GM23338 (cell line): ENCODE data around the gene PDE1C. TPM values are rescaled to one million over a fixed set of nuclear protein-coding genes. Genes with fewer than 3 reads are reported as not detected.

ENCODE experiments used
- ATAC-seq: fragments of 200-7000 bp; cut with Tn5 transposase; 3 replicates; pipeline ENCODE4 v1.9.1; 2020
- DNase-seq: peaks from one replicate; pipeline ENCODE4 v3.0.0-alpha.2; 2015; ENCODE audit warnings: low spot score
- H2AFZ ChIP-seq: fragments of 200-600 bp; sonication (generic); 2 replicates; pipeline ENCODE4 v1.8.0; 2016; ENCODE audit warnings: antibody characterized with exemption, mild to moderate bottlenecking, moderate library complexity
- H3F3A ChIP-seq: fragments of 200-600 bp; sonication (generic); replicated peaks from 2 replicates; pipeline ENCODE4 v1.8.0; 2017; ENCODE audit warnings: antibody characterized with exemption, mixed run types, low read depth
- H3K27ac ChIP-seq: fragments of 200-600 bp; sonication (generic); 2 replicates; pipeline ENCODE4 v1.6.1; 2016; ENCODE audit warnings: low read depth
- H3K27me3 ChIP-seq: fragments of 200-600 bp; sonication (generic); 2 replicates; pipeline ENCODE4 v1.8.0; 2016; ENCODE audit warnings: mild to moderate bottlenecking, mixed run types, moderate library complexity; ENCODE audit not compliant: insufficient read depth
- H3K36me3 ChIP-seq: fragments of 200-600 bp; sonication (generic); 2 replicates; pipeline ENCODE4 v1.8.0; 2016; ENCODE audit warnings: mild to moderate bottlenecking; ENCODE audit not compliant: insufficient read depth
- H3K4me1 ChIP-seq: fragments of 200-600 bp; sonication (generic); 2 replicates; pipeline ENCODE4 v1.8.0; 2016; ENCODE audit warnings: mild to moderate bottlenecking, moderate library complexity; ENCODE audit not compliant: insufficient read depth
- H3K4me2 ChIP-seq: fragments of 200-600 bp; sonication (generic); 2 replicates; pipeline ENCODE4 v1.7.1; 2017; ENCODE audit warnings: mixed run types
- H3K4me3 ChIP-seq: fragments of 200-600 bp; sonication (generic); 2 replicates; pipeline ENCODE4 v1.6.1; 2016; ENCODE audit warnings: mixed run types
- H3K79me2 ChIP-seq: fragments of 200-600 bp; sonication (generic); replicated peaks from 2 replicates; pipeline ENCODE4 v1.8.0; 2017; ENCODE audit warnings: mild to moderate bottlenecking; ENCODE audit not compliant: insufficient read depth
- H3K9me2 ChIP-seq: fragments of 200-600 bp; sonication (generic); 2 replicates; pipeline ENCODE4 v1.8.0; 2017; ENCODE audit not compliant: insufficient read depth
- H4K20me1 ChIP-seq: fragments of 200-600 bp; sonication (generic); replicated peaks from 2 replicates; pipeline ENCODE4 v1.8.0; 2017; ENCODE audit warnings: mild to moderate bottlenecking; ENCODE audit not compliant: insufficient read depth
- H3K27ac Mint-ChIP-seq: 2 replicates; pipeline ENCODE4 v1.8.0; 2020; ENCODE audit warnings: inconsistent platforms, mild to moderate bottlenecking, moderate library complexity, mixed read lengths
- H3K27me3 Mint-ChIP-seq: 3 replicates; pipeline ENCODE4 v1.8.0; 2022; ENCODE audit warnings: low read depth, mild to moderate bottlenecking, moderate library complexity, mixed read lengths, inconsistent platforms; ENCODE audit not compliant: insufficient read depth, poor library complexity
- H3K36me3 Mint-ChIP-seq: 3 replicates; pipeline ENCODE4 v1.8.0; 2021; ENCODE audit warnings: low read depth, mild to moderate bottlenecking, inconsistent platforms, moderate library complexity, mixed read lengths
- H3K4me1 Mint-ChIP-seq: 3 replicates; pipeline ENCODE4 v1.8.0; 2020; ENCODE audit warnings: mild to moderate bottlenecking, inconsistent platforms, mixed read lengths
- H3K4me3 Mint-ChIP-seq: 3 replicates; pipeline ENCODE4 v1.8.0; 2021; ENCODE audit warnings: moderate library complexity, mild to moderate bottlenecking, inconsistent platforms, mixed read lengths
- H3K9me3 Mint-ChIP-seq: 3 replicates; pipeline ENCODE4 v1.8.0; 2020; ENCODE audit warnings: moderate library complexity, mild to moderate bottlenecking, inconsistent platforms, mixed read lengths
- CREB1 ChIP-seq: fragments of 250-450 bp; sonication (Bioruptor Pico); IDR thresholded peaks from 2 replicates; pipeline ENCODE4 v1.5.0; 2020; ENCODE audit warnings: low read depth, mild to moderate bottlenecking, moderate library complexity
- EZH2 ChIP-seq: fragments of 200-600 bp; sonication (generic); IDR thresholded peaks from one replicate; pipeline ENCODE4 v1.8.0; 2017; ENCODE audit warnings: antibody characterized with exemption, mild to moderate bottlenecking, low read depth; ENCODE audit not compliant: unreplicated experiment
- NANOG ChIP-seq: IDR thresholded peaks from 2 replicates; pipeline ENCODE4 v1.6.1; 2016; ENCODE audit warnings: antibody characterized with exemption, borderline replicate concordance
- POLR2AphosphoS5 ChIP-seq: IDR thresholded peaks from 2 replicates; pipeline ENCODE4 v1.6.1; 2016; ENCODE audit warnings: antibody characterized with exemption, low read depth
- ZNF114 ChIP-seq: fragments of 250-450 bp; sonication (Bioruptor Pico); IDR thresholded peaks from 2 replicates; pipeline ENCODE4 v1.5.0; 2020; ENCODE audit warnings: mild to moderate bottlenecking, moderate library complexity
- polyA plus RNA-seq: library from polyadenylated mRNA; unstranded; fragments of >200 nt; fragmentation: Nextera tagmentation; extraction: Ambion mirVana; gene quantifications from 2 replicates; pipeline ENCODE4 v1.2.1, GENCODE V29; 2016
- total RNA-seq: library from RNA; depleted of rRNA; stranded (reverse); fragments of >200 nt; shearing (Covaris generic); gene quantifications from 2 replicates; pipeline ENCODE4 v1.2.3, GENCODE V29; 2014
- TF ChIP-seq, protein P1 (sequence below): fragments of 250-450 bp; sonication (Bioruptor Pico); IDR thresholded peaks from 2 replicates; pipeline ENCODE4 v1.5.0; 2020; ENCODE audit warnings: mild to moderate bottlenecking, moderate library complexity
- TF ChIP-seq, protein P2 (sequence below), 2 experiments: fragments of 200-600 bp in 1 of 2; sonication (generic) in 1 of 2; conservative IDR thresholded peaks; 2 replicates each; pipeline versions ENCODE4 v1.5.1 to v1.6.1; 2016 to 2017; ENCODE audit warnings: antibody characterized with exemption in 2 of 2, low read depth in 2 of 2, mild to moderate bottlenecking in 2 of 2, moderate library complexity in 1 of 2
- TF ChIP-seq, protein P3 (sequence below): IDR thresholded peaks from one replicate; pipeline ENCODE4 v1.6.1; 2018; ENCODE audit warnings: antibody characterized with exemption; ENCODE audit not compliant: unreplicated experiment

The PDE1C gene
- total and polyA plus RNA-seq, 2 experiments from 2014 or later = 0.28 TPM; not detected in 1

DNA sequence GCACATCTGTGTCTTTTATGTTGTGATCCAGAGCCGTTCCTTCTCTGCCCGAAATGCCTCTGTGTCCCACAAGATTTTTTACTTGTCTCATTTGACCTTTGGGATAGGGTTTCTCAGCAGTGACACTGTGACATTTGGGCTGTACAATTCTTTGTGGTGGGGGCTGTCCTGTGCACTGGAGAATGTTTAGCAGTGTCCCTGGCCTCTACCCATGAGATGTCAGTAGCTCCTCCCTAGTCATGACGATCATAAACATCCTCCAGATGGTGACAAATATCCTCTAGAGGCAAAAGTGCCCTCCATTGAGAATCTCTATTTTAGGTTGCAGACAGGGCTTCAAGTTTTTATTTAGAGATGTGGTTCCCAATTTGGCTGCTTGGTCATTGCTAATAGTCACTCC lies 291.9 kb downstream of the PDE1C start (continued):
- TF ChIP-seq, protein P1, sequence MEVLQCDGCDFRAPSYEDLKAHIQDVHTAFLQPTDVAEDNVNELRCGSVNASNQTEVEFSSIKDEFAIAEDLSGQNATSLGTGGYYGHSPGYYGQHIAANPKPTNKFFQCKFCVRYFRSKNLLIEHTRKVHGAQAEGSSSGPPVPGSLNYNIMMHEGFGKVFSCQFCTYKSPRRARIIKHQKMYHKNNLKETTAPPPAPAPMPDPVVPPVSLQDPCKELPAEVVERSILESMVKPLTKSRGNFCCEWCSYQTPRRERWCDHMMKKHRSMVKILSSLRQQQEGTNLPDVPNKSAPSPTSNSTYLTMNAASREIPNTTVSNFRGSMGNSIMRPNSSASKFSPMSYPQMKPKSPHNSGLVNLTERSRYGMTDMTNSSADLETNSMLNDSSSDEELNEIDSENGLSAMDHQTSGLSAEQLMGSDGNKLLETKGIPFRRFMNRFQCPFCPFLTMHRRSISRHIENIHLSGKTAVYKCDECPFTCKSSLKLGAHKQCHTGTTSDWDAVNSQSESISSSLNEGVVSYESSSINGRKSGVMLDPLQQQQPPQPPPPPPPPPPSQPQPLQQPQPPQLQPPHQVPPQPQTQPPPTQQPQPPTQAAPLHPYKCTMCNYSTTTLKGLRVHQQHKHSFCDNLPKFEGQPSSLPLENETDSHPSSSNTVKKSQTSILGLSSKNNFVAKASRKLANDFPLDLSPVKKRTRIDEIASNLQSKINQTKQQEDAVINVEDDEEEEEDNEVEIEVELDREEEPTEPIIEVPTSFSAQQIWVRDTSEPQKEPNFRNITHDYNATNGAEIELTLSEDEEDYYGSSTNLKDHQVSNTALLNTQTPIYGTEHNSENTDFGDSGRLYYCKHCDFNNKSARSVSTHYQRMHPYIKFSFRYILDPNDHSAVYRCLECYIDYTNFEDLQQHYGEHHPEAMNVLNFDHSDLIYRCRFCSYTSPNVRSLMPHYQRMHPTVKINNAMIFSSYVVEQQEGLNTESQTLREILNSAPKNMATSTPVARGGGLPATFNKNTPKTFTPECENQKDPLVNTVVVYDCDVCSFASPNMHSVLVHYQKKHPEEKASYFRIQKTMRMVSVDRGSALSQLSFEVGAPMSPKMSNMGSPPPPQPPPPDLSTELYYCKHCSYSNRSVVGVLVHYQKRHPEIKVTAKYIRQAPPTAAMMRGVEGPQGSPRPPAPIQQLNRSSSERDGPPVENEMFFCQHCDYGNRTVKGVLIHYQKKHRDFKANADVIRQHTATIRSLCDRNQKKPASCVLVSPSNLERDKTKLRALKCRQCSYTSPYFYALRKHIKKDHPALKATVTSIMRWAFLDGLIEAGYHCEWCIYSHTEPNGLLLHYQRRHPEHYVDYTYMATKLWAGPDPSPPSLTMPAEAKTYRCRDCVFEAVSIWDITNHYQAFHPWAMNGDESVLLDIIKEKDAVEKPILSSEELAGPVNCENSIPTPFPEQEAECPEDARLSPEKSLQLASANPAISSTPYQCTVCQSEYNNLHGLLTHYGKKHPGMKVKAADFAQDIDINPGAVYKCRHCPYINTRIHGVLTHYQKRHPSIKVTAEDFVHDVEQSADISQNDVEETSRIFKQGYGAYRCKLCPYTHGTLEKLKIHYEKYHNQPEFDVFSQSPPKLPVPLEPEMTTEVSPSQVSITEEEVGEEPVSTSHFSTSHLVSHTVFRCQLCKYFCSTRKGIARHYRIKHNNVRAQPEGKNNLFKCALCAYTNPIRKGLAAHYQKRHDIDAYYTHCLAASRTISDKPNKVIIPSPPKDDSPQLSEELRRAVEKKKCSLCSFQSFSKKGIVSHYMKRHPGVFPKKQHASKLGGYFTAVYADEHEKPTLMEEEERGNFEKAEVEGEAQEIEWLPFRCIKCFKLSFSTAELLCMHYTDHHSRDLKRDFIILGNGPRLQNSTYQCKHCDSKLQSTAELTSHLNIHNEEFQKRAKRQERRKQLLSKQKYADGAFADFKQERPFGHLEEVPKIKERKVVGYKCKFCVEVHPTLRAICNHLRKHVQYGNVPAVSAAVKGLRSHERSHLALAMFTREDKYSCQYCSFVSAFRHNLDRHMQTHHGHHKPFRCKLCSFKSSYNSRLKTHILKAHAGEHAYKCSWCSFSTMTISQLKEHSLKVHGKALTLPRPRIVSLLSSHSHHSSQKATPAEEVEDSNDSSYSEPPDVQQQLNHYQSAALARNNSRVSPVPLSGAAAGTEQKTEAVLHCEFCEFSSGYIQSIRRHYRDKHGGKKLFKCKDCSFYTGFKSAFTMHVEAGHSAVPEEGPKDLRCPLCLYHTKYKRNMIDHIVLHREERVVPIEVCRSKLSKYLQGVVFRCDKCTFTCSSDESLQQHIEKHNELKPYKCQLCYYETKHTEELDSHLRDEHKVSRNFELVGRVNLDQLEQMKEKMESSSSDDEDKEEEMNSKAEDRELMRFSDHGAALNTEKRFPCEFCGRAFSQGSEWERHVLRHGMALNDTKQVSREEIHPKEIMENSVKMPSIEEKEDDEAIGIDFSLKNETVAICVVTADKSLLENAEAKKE = no peak
- TF ChIP-seq ZNF114 (CRISPR knock-in tag) = no peak
- TF ChIP-seq POLR2AphosphoS5 = no peak
- TF ChIP-seq EZH2 = no peak
- no peak for TF ChIP-seq CREB1
- no peak for TF ChIP-seq NANOG
- TF ChIP-seq, protein P2, sequence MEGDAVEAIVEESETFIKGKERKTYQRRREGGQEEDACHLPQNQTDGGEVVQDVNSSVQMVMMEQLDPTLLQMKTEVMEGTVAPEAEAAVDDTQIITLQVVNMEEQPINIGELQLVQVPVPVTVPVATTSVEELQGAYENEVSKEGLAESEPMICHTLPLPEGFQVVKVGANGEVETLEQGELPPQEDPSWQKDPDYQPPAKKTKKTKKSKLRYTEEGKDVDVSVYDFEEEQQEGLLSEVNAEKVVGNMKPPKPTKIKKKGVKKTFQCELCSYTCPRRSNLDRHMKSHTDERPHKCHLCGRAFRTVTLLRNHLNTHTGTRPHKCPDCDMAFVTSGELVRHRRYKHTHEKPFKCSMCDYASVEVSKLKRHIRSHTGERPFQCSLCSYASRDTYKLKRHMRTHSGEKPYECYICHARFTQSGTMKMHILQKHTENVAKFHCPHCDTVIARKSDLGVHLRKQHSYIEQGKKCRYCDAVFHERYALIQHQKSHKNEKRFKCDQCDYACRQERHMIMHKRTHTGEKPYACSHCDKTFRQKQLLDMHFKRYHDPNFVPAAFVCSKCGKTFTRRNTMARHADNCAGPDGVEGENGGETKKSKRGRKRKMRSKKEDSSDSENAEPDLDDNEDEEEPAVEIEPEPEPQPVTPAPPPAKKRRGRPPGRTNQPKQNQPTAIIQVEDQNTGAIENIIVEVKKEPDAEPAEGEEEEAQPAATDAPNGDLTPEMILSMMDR (conservative IDR thresholded peaks at IDR 0.05; ENCODE audit: low read depth in 2 of 2) = no peak

DNA sequence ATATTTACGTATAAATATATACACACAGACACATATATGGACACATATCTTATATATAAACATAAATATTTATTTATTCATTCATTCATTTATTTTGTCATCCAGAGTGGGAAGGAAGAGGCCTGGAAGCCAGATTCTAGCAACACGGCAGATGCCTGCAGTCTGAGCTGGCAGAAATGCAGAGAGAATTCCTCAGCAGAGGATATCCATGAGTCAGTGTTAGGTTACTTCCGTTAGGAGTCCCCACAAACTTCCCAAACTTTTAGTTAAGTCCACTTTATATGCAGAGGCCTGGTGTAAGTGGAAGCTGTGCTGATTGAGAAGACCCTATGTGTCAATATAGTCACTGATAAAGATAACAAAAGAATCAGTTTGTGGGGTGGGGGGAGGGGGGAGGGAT lies 293.6 kb downstream of the PDE1C start:
- Histone ChIP-seq H3K4me2 (no peak overlapping the region), H3K79me2 (no peaks in the 10 kb centered on the region), H2AFZ (no peak overlapping the region), H3K27ac (no peak overlapping the region), H3F3A (no peaks in the 10 kb centered on the region), H3K4me1 (no peaks in the 10 kb centered on the region), H4K20me1 (no peaks in the 10 kb centered on the region; the same call in 1 of the 2 replicates), H3K4me3 (no peak overlapping the region), H3K36me3 (no peaks in the 10 kb centered on the region), H3K9me2 (no peaks in the 10 kb centered on the region), H3K27me3 (peaks cover 100% of the 10 kb centered on the region)
- Mint-ChIP-seq H3K4me3 (no peak overlapping the region), H3K36me3 (no peaks in the 10 kb centered on the region), H3K9me3 (no peaks in the 10 kb centered on the region), H3K4me1 (peaks cover 5% of the 10 kb centered on the region; the same call in 2 of the 3 replicates), H3K27ac (no peak overlapping the region), H3K27me3 (peaks cover 82% of the 10 kb centered on the region)
- no peak for DNase-seq
- TF ChIP-seq EZH2 = no peak
- TF ChIP-seq, protein P3, sequence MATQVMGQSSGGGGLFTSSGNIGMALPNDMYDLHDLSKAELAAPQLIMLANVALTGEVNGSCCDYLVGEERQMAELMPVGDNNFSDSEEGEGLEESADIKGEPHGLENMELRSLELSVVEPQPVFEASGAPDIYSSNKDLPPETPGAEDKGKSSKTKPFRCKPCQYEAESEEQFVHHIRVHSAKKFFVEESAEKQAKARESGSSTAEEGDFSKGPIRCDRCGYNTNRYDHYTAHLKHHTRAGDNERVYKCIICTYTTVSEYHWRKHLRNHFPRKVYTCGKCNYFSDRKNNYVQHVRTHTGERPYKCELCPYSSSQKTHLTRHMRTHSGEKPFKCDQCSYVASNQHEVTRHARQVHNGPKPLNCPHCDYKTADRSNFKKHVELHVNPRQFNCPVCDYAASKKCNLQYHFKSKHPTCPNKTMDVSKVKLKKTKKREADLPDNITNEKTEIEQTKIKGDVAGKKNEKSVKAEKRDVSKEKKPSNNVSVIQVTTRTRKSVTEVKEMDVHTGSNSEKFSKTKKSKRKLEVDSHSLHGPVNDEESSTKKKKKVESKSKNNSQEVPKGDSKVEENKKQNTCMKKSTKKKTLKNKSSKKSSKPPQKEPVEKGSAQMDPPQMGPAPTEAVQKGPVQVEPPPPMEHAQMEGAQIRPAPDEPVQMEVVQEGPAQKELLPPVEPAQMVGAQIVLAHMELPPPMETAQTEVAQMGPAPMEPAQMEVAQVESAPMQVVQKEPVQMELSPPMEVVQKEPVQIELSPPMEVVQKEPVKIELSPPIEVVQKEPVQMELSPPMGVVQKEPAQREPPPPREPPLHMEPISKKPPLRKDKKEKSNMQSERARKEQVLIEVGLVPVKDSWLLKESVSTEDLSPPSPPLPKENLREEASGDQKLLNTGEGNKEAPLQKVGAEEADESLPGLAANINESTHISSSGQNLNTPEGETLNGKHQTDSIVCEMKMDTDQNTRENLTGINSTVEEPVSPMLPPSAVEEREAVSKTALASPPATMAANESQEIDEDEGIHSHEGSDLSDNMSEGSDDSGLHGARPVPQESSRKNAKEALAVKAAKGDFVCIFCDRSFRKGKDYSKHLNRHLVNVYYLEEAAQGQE = no peak
- ATAC-seq = no peak
